H1 (cell line): ENCODE measurements around the gene MGAT5B. TPM values are rescaled to one million over a fixed set of nuclear protein-coding genes. Genes with fewer than 3 reads are reported as not detected.

ENCODE experiments used
- CTCF ChIA-PET: fragments of 300-600 bp; sonication (Branson Sonifier 250); formaldehyde crosslinking; loops from one replicate; lab custom pipeline; 2021; ENCODE audit not compliant: partially characterized antibody; lab: Charles Lee
- POLR2A ChIA-PET: fragments of 300-600 bp; sonication (Branson Sonifier 250); formaldehyde crosslinking; loops from one replicate; lab custom pipeline; 2021; ENCODE audit warnings: inconsistent platforms; ENCODE audit not compliant: partially characterized antibody; lab: Charles Lee
- DNase-seq, 2 experiments: peaks; one replicate each; pipeline versions ENCODE4 v3.0.0 to v3.0.0-alpha.2; 2010 to 2022; ENCODE audit warnings: low spot score in 2 of 2, low read depth in 1 of 2, mixed read lengths in 1 of 2
- FAIRE-seq: peaks from 2 replicates; lab custom pipeline; 2011; peaks lifted over from hg19 to GRCh38; lab: Jason Lieb, UNC
- H2AFZ ChIP-seq: 2 replicates; pipeline ENCODE4 v1.8.1; 2012; ENCODE audit warnings: low read length, inconsistent platforms
- H2AK5ac ChIP-seq: 2 replicates; pipeline ENCODE4 v1.6.1; 2013; ENCODE audit warnings: low read depth, low read length
- H2BK120ac ChIP-seq: replicated peaks from 2 replicates; pipeline ENCODE3; 2013; ENCODE audit warnings: low read depth, low read length, inconsistent platforms
- H2BK12ac ChIP-seq: 2 replicates; pipeline ENCODE4 v1.6.1; 2013; ENCODE audit warnings: low read depth, low read length
- H2BK15ac ChIP-seq: 2 replicates; pipeline ENCODE4 v1.6.1; 2013; ENCODE audit warnings: low read length
- H2BK20ac ChIP-seq: 2 replicates; pipeline ENCODE4 v1.6.1; 2013; ENCODE audit warnings: low read length
- H2BK5ac ChIP-seq: 2 replicates; pipeline ENCODE4 v1.6.1; 2013; ENCODE audit warnings: low read depth, low read length
- H3K14ac ChIP-seq: 2 replicates; pipeline ENCODE4 v1.6.1; 2013; ENCODE audit warnings: inconsistent platforms; ENCODE audit not compliant: insufficient read length
- H3K18ac ChIP-seq: 2 replicates; pipeline ENCODE4 v1.6.1; 2013; ENCODE audit warnings: low read length; ENCODE audit errors: extremely low read depth
- H3K23ac ChIP-seq: 2 replicates; pipeline ENCODE4 v1.6.1; 2013; ENCODE audit warnings: inconsistent platforms; ENCODE audit not compliant: insufficient read length
- H3K23me2 ChIP-seq: 2 replicates; pipeline ENCODE4 v1.6.1; 2013; ENCODE audit warnings: low read depth, low read length
- H3K27ac ChIP-seq: 2 replicates; pipeline ENCODE4 v1.6.1; 2011; ENCODE audit warnings: low read depth, low read length, inconsistent platforms
- H3K27me3 ChIP-seq, 4 experiments: replicated peaks in 1 of 4; 1 replicate in 1 of 4; 2 replicates in 3 of 4; pipeline versions ENCODE4 v1.6.1 to v1.8.1; 2011 to 2013; ENCODE audit warnings: low read length in 3 of 4, mild to moderate bottlenecking in 3 of 4, inconsistent platforms in 2 of 4, mixed read lengths in 2 of 4, moderate library complexity in 1 of 4; ENCODE audit not compliant: control insufficient read depth in 3 of 4, insufficient read depth in 3 of 4; ENCODE audit errors: extremely low read depth in 1 of 4
- H3K36me3 ChIP-seq, 4 experiments: 2 replicates each; pipeline versions ENCODE4 v1.6.1 to v1.8.1; 2011 to 2013; ENCODE audit warnings: mild to moderate bottlenecking in 4 of 4, low read length in 3 of 4, moderate library complexity in 2 of 4, control low read depth in 1 of 4, inconsistent platforms in 1 of 4; ENCODE audit not compliant: insufficient read depth in 4 of 4, control insufficient read depth in 2 of 4
- H3K4ac ChIP-seq: replicated peaks from 2 replicates; pipeline ENCODE3; 2013; ENCODE audit warnings: low read length, low read depth, mixed read lengths, inconsistent platforms; ENCODE audit not compliant: insufficient read length
- H3K4me1 ChIP-seq, 4 experiments: replicated peaks in 1 of 4; 1 replicate in 1 of 4; 2 replicates in 3 of 4; pipeline versions ENCODE4 v1.6.1 to v1.8.1; 2011 to 2013; ENCODE audit warnings: low read length in 3 of 4, inconsistent platforms in 2 of 4, mixed read lengths in 1 of 4; ENCODE audit not compliant: insufficient read depth in 4 of 4, control insufficient read depth in 3 of 4
- H3K4me2 ChIP-seq, 2 experiments: 2 replicates each; pipeline versions ENCODE4 v1.6.1 to v1.8.1; 2011 to 2013; ENCODE audit warnings: low read depth in 2 of 2, low read length in 2 of 2, control low read depth in 1 of 2, inconsistent platforms in 1 of 2, mild to moderate bottlenecking in 1 of 2; ENCODE audit not compliant: insufficient read depth in 1 of 2
- H3K4me3 ChIP-seq, 4 experiments: fragments of 200-600, 300-600 bp in 1 of 4; sonication (generic), shearing (Covaris generic), sonication (Bioruptor Twin) in 1 of 4; 2 replicates each; pipeline versions ENCODE4 v1.5.1 to v1.8.1; 2011 to 2016; ENCODE audit warnings: low read length in 4 of 4, low read depth in 3 of 4, control low read depth in 2 of 4, inconsistent platforms in 2 of 4, mild to moderate bottlenecking in 2 of 4, mixed read lengths in 1 of 4, moderate library complexity in 1 of 4; ENCODE audit not compliant: insufficient read depth in 2 of 4; ENCODE audit errors: extremely low read depth in 1 of 4
- H3K56ac ChIP-seq: replicated peaks from 2 replicates; pipeline ENCODE3; 2013; ENCODE audit warnings: low read depth, mild to moderate bottlenecking, mixed read lengths, low read length, inconsistent platforms; ENCODE audit not compliant: insufficient read length
- H3K79me1 ChIP-seq: 2 replicates; pipeline ENCODE4 v1.6.1; 2013; ENCODE audit warnings: low read depth, low read length, control low read depth
- H3K79me2 ChIP-seq, 2 experiments: 2 replicates each; pipeline versions ENCODE4 v1.6.1 to v1.8.1; 2012 to 2013; ENCODE audit warnings: low read length in 2 of 2, mild to moderate bottlenecking in 2 of 2, inconsistent platforms in 1 of 2; ENCODE audit not compliant: insufficient read depth in 2 of 2, control insufficient read depth in 1 of 2
- H3K9ac ChIP-seq, 4 experiments: replicated peaks in 1 of 4; 1 replicate in 1 of 4; 2 replicates in 3 of 4; pipeline versions ENCODE4 v1.6.1 to v1.8.1; 2011 to 2013; ENCODE audit warnings: low read depth in 3 of 4, low read length in 3 of 4, control low read depth in 2 of 4, mild to moderate bottlenecking in 2 of 4, moderate library complexity in 2 of 4, inconsistent platforms in 1 of 4; ENCODE audit errors: extremely low read depth in 1 of 4
- H3K9me3 ChIP-seq, 2 experiments: 2 replicates each; pipeline versions ENCODE4 v1.6.1 to v1.8.1; 2012 to 2013; ENCODE audit warnings: mild to moderate bottlenecking in 2 of 2, moderate library complexity in 2 of 2, control low read depth in 1 of 2, inconsistent platforms in 1 of 2, low read depth in 1 of 2, low read length in 1 of 2, mixed read lengths in 1 of 2; ENCODE audit not compliant: insufficient read depth in 2 of 2
- H4K20me1 ChIP-seq, 2 experiments: replicated peaks in 1 of 2; 2 replicates each; pipeline versions ENCODE3 to v1.8.1; 2011 to 2013; ENCODE audit warnings: inconsistent platforms in 2 of 2, low read length in 2 of 2, mild to moderate bottlenecking in 1 of 2; ENCODE audit not compliant: insufficient read depth in 2 of 2, control insufficient read depth in 1 of 2
- H4K5ac ChIP-seq: 2 replicates; pipeline ENCODE4 v1.6.1; 2013; ENCODE audit warnings: low read length, low read depth, mixed read lengths, inconsistent platforms; ENCODE audit not compliant: insufficient read length
- H4K8ac ChIP-seq: 2 replicates; pipeline ENCODE4 v1.8.0; 2013; ENCODE audit warnings: mild to moderate bottlenecking, moderate library complexity, low read length, inconsistent platforms; ENCODE audit not compliant: insufficient read depth; ENCODE audit errors: extremely low read depth
- H4K91ac ChIP-seq: replicated peaks from 2 replicates; pipeline ENCODE3; 2013; ENCODE audit warnings: low read length, mixed read lengths, inconsistent platforms; ENCODE audit not compliant: insufficient read length
- ASH2L ChIP-seq: fragments of 200-600, 300-600 bp; sonication (generic); IDR thresholded peaks from one replicate; pipeline ENCODE4 v1.7.1; 2017; ENCODE audit warnings: low read length
- ATF2 ChIP-seq: IDR thresholded peaks from 2 replicates; pipeline ENCODE4 v1.6.1; 2012; ENCODE audit warnings: low read length, inconsistent platforms
- BACH1 ChIP-seq: IDR thresholded peaks from 2 replicates; pipeline ENCODE4 v1.6.1; 2012; ENCODE audit warnings: low read length, improper control_type of control experiment
- CBX8 ChIP-seq: fragments of 300-800, 300-1000 bp; sonication (generic); IDR thresholded peaks from 2 replicates; pipeline ENCODE4 v1.7.1; 2016; ENCODE audit warnings: low read depth, low read length, borderline replicate concordance
- CEBPB ChIP-seq: IDR thresholded peaks from 2 replicates; pipeline ENCODE4 v1.6.1; 2012; ENCODE audit warnings: low read depth, low read length
- HDAC6 ChIP-seq: IDR thresholded peaks from one replicate; pipeline ENCODE4 v1.7.1; 2012; ENCODE audit warnings: low read depth, mild to moderate bottlenecking, inconsistent platforms, low read length, moderate library complexity
- MAX ChIP-seq: IDR thresholded peaks from 2 replicates; pipeline ENCODE4 v1.6.1; 2012; ENCODE audit warnings: inconsistent platforms
- PHF8 ChIP-seq: fragments of 200-600 bp; sonication (generic); conservative IDR thresholded peaks from 2 replicates; pipeline ENCODE4 v1.7.1; 2012; ENCODE audit warnings: low read depth, mild to moderate bottlenecking, inconsistent platforms, low read length, moderate library complexity
- POLR2AphosphoS5 ChIP-seq: IDR thresholded peaks from 2 replicates; pipeline ENCODE4 v1.6.1; 2011; ENCODE audit warnings: low read depth, low read length
- RBBP5 ChIP-seq: IDR thresholded peaks from 2 replicates; pipeline ENCODE4 v1.7.1; 2012; ENCODE audit warnings: low read depth, mild to moderate bottlenecking, inconsistent platforms, low read length, moderate library complexity, borderline replicate concordance
- RXRA ChIP-seq: IDR thresholded peaks from 2 replicates; pipeline ENCODE4 v1.6.1; 2011; ENCODE audit warnings: low read depth, mild to moderate bottlenecking, low read length, moderate library complexity; ENCODE audit not compliant: insufficient read depth
- SP1 ChIP-seq: IDR thresholded peaks from 2 replicates; pipeline ENCODE4 v1.6.1; 2011; ENCODE audit warnings: low read depth, low read length
- WGBS, 2 experiments: shearing (Covaris generic) in 1 of 2; methylation state at CpG; one replicate each; pipeline versions ENCODE4 v1.1.6 to v1.1.7; 2013 to 2015; ENCODE audit warnings: low lambda C conversion rate in 2 of 2, mixed read lengths in 2 of 2, inconsistent platforms in 1 of 2, low coverage in 1 of 2, missing lambda C conversion rate in 1 of 2; ENCODE audit not compliant: insufficient replicate concordance in 2 of 2, insufficient coverage in 1 of 2, insufficient read length in 1 of 2; ENCODE audit errors: extremely low coverage in 1 of 2, missing lambda C conversion rate in 1 of 2; 5-methylcytosine and 5-hydroxymethylcytosine counted together
- polyA plus RNA-seq, 7 experiments: library from polyadenylated mRNA; depleted of rRNA in 3 of 7; stranded (reverse) in 5 of 7; unstranded in 2 of 7; fragments of >200 nt in 5 of 7; fragments of 200-250 nt in 2 of 7; gene quantifications; 1 replicate in 5 of 7; 2 replicates in 1 of 7; 4 replicates in 1 of 7; pipeline versions ENCODE4 v1.2.1 to v1.2.3, GENCODE V29; 2011 to 2013; ENCODE audit warnings: missing spikeins in 2 of 7, mixed read lengths in 2 of 7
- total RNA-seq: library from RNA; stranded (reverse); fragmentation: NEBNext Ultra II Directional; extraction: Animal tissue kit (Norgen Biotek cat#: 25700); gene quantifications from 2 replicates; pipeline ENCODE4 v1.2.1, GENCODE V29; 2021

MGAT5B gene
- total and polyA plus RNA-seq, 2 of the 8 experiments (the other 6 are each of a cell fraction or from before 2014, with no cell fraction given) = 7.9 to 8.2 TPM

GRCh38 chr17:76889323-76889722 lies 21.1 kb downstream of the MGAT5B start:
- no peak overlapping the region for H2BK5ac ChIP-seq
- H2BK20ac ChIP-seq = no peak overlapping the region
- DNase-seq = no peak
- no peak for FAIRE-seq
- H3K23ac ChIP-seq = no peak overlapping the region
- no peak overlapping the region for H2BK15ac ChIP-seq
- H3K9me3 ChIP-seq = peaks cover 0 to 5% of the 10 kb centered on the region in 2 experiments; a peak in 1 of 4 replicates
- no peak overlapping the region for H3K4me3 ChIP-seq
- no peak for TF ChIP-seq SP1
- no peak for TF ChIP-seq ATF2
- no peak for TF ChIP-seq MAX
- no peak for TF ChIP-seq RBBP5
- no peak for TF ChIP-seq PHF8
- no peak for TF ChIP-seq ASH2L
- TF ChIP-seq RXRA = no peak
- no peak for TF ChIP-seq CBX8
- no peak for TF ChIP-seq BACH1
- TF ChIP-seq CEBPB = no peak
- TF ChIP-seq POLR2AphosphoS5 = no peak
- no peak for TF ChIP-seq HDAC6
- H3K27ac ChIP-seq = no peak overlapping the region
- H2BK12ac ChIP-seq = no peak overlapping the region; the same call in 1 of the 2 replicates
- no peaks in the 10 kb centered on the region for H3K23me2 ChIP-seq
- ChIA-PET CTCF (interaction anchor here (0.6 to 5.6 kb wide), 23 partner anchors 10 to 504 kb away, joined by 3 to 35 read pairs (median 4); partner anchors contain the start of gene MGAT5B), POLR2A (no interaction called here)
- no peak overlapping the region for H4K5ac ChIP-seq
- no peak overlapping the region; the same call in 1 of the 2 replicates for H4K8ac ChIP-seq
- no peak overlapping the region for H2AFZ ChIP-seq
- no peak overlapping the region for H3K14ac ChIP-seq
- H3K79me1 ChIP-seq = no peaks in the 10 kb centered on the region
- no peak overlapping the region for H3K4me2 ChIP-seq
- 86% methylated on average over 3 of the region's 5 CpGs; no CpG with 5 or more reads in 1 of the 2 experiments for WGBS, 2 experiments
- H2BK120ac ChIP-seq = no peak overlapping the region
- H3K56ac ChIP-seq = no peak overlapping the region
- no peak overlapping the region for H3K4ac ChIP-seq
- no peak overlapping the region for H3K18ac ChIP-seq
- no peaks in the 10 kb centered on the region for H3K79me2 ChIP-seq
- no peak overlapping the region for H2AK5ac ChIP-seq
- H4K91ac ChIP-seq = no peak overlapping the region
- H4K20me1 ChIP-seq = no peaks in the 10 kb centered on the region
- H3K27me3 ChIP-seq = no peaks in the 10 kb centered on the region
- H3K36me3 ChIP-seq = no peaks in the 10 kb centered on the region
- peaks cover 0 to 13% (median 7%) of the 10 kb centered on the region in 4 experiments; a peak in 6 of 7 replicates for H3K4me1 ChIP-seq
- no peak overlapping the region for H3K9ac ChIP-seq
